AG04450 (cell line): ENCODE data around the gene CABLES2. TPM values are rescaled to one million over a fixed set of nuclear protein-coding genes. Genes with fewer than 3 reads are reported as not detected.

Experiments used
- CTCF ChIA-PET: fragments of 300-600, 350-600 bp; formaldehyde crosslinking; extraction: SDS; loops from one replicate; lab custom pipeline; 2022; ENCODE audit warnings: antibody characterized with exemption, inconsistent platforms; lab: Charles Lee
- POLR2A ChIA-PET: fragments of 350-600 bp; formaldehyde crosslinking; extraction: SDS; loops from one replicate; lab custom pipeline; 2021; ENCODE audit warnings: antibody characterized with exemption, inconsistent platforms; lab: Yijun Ruan, JAX
- DNase-seq: peaks from one replicate; pipeline ENCODE4 v3.0.0-alpha.2; 2011; ENCODE audit warnings: low read depth, low spot score
- H3K27ac ChIP-seq: one replicate; pipeline ENCODE4 v1.5.1; 2012; ENCODE audit warnings: low read depth, low read length, control low read depth
- H3K27me3 ChIP-seq: one replicate; pipeline ENCODE4 v1.6.0; 2012; ENCODE audit warnings: low read length; ENCODE audit not compliant: control insufficient read depth, insufficient read depth
- H3K4me3 ChIP-seq: 2 replicates; pipeline ENCODE4 v1.5.1; 2011; ENCODE audit warnings: mild to moderate bottlenecking, low read depth, low read length, control low read depth
- H3K9me3 ChIP-seq: 2 replicates; pipeline ENCODE4 v1.5.1; 2012; ENCODE audit warnings: low read length; ENCODE audit not compliant: control insufficient read depth, insufficient read depth
- CTCF ChIP-seq: IDR thresholded peaks from 2 replicates; pipeline ENCODE4 v1.5.1; 2011; ENCODE audit warnings: low read depth, low read length, control low read depth, inconsistent platforms
- polyA plus RNA-seq: library from polyadenylated mRNA; depleted of rRNA; stranded (reverse); fragments of >200 nt; gene quantifications from 2 replicates; pipeline ENCODE4 v1.2.3, GENCODE V29; 2011

Gene CABLES2
- polyA plus RNA-seq, 1 experiment = 3.8 TPM

- POLR2A ChIA-PET = interaction anchor here (0.6 kb wide), 1 partner anchor 183 kb away, joined by 5 read pairs; no protein-coding TSS in a partner anchor
- no peaks in the 10 kb centered on the region; the same call in 1 of the 2 replicates for H3K9me3 ChIP-seq
- CTCF ChIA-PET = no interaction called here
- no peak for TF ChIP-seq CTCF
- H3K27me3 ChIP-seq = peaks cover 23% of the 10 kb centered on the region
- no peak overlapping the region for H3K27ac ChIP-seq
- no peak overlapping the region for H3K4me3 ChIP-seq
- DNase-seq = no peak
Measured at GRCh38 chr20:62444286-62444685, 37.2 kb upstream of the CABLES2 start.

DNA sequence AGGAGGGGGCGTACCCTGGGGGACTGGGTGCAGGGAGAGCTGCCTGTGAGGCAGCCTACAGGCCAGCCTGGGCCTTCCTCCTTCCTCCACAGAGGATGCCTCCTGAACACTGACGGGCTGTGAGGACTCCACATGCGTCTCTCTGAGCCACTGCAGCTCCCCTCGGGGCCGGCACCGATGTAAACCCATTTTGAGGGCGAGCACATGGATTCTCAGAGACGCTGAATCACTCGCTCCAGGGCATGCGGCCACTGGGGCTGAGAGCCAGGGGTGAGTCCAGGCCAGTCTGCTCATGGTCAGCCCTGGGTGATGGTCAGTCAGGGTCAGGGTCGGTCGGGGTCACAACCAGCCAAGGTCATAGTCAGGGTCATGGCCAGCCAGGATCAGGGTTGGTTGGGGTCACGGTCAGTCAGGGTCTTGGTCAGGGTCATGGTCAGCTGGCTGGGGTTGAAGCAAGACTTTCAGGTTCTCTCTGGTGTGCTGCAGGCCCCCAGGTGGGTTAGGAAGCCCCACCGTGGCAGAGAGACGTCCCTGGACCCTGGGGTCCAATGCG lies 35.0 kb upstream of the CABLES2 start:
- ChIA-PET CTCF (no interaction called here), POLR2A (no interaction called here)
- no peak for TF ChIP-seq CTCF
- Histone ChIP-seq H3K27ac (no peak overlapping the region), H3K27me3 (peaks cover 29% of the 10 kb centered on the region), H3K4me3 (no peak overlapping the region), H3K9me3 (no peaks in the 10 kb centered on the region; the same call in 1 of the 2 replicates)
- DNase-seq = no peak

DNA sequence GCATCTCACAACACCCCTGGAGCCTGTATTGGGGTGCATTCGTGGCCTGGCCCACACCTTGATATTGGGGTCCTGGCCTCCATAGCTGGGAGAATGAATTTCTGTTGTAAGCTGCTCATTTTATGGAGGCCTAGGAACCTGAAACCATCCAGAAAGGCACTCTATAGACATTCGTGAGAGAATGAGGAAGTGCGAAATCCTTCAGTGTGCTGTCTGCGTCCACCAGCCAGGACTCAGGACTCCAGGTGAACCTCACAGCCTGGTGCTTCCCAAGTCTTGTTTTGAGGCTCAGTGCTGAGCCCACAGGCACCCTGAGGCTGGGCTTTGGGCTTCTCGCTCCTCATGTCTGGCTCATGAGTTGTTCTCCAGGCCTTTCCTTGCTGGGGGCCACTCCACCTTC lies 32.1 kb upstream of the CABLES2 start:
- ChIA-PET CTCF (no interaction called here), POLR2A (no interaction called here)
- Histone ChIP-seq H3K27ac (no peak overlapping the region), H3K9me3 (peaks cover 6% of the 10 kb centered on the region; the same call in 1 of the 2 replicates), H3K27me3 (peaks cover 50% of the 10 kb centered on the region), H3K4me3 (no peak overlapping the region)
- TF ChIP-seq CTCF = no peak
- no peak for DNase-seq

DNA sequence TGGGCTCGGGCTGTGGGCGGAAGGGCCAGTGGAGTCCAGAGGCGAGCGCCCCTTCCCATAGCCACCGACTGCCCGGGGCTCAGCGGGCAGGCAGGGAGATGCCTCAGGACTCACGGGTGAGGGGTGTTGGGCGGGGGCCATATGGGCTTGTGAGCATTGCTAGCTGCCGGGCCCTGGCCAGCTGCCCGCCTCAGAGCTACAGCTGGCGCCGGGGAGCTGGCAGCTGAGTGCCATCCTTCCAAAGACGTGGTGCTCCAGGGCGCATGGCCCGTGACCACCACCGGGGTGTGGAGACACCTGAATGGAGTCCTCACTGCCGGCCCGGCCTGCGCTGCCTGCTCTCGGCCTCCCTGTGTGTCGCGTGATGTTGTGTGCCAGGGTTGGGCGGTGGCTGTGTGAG lies 30.8 kb upstream of the CABLES2 start:
- ChIA-PET POLR2A (no interaction called here), CTCF (no interaction called here)
- Histone ChIP-seq H3K27ac (no peak overlapping the region), H3K9me3 (peaks cover 6% of the 10 kb centered on the region; the same call in 1 of the 2 replicates), H3K4me3 (no peak overlapping the region), H3K27me3 (peaks cover 63% of the 10 kb centered on the region)
- DNase-seq = no peak
- no peak for TF ChIP-seq CTCF

GRCh38 chr20:62437496-62437895 lies 30.4 kb upstream of the CABLES2 start:
- Histone ChIP-seq H3K9me3 (peaks cover 6% of the 10 kb centered on the region; the same call in 1 of the 2 replicates), H3K27me3 (peaks cover 66% of the 10 kb centered on the region), H3K4me3 (no peak overlapping the region), H3K27ac (no peak overlapping the region)
- no peak for DNase-seq
- no peak for TF ChIP-seq CTCF
- ChIA-PET POLR2A (no interaction called here), CTCF (no interaction called here)
